ENCODE results near the gene DSTN.
A peak's percentile ranks its signal among the peaks of the same experiment; 100 is the strongest.

Gene DSTN

GRCh38 chr20:17653835-17654648, 84.2 kb downstream of the DSTN start:
- no peak for TF ChIP-seq CTCF (IDR thresholded peaks at IDR 0.05; ENCODE audit: borderline replicate concordance, insufficient read depth, low read depth, low read length)
- no peak overlapping the region for H3K4me3 ChIP-seq (ENCODE audit: low read depth, low read length)

GRCh38 chr20:17654649-17655285, 84.9 kb downstream of the DSTN start:
- peak; percentile 33; the same call in 1 of the 2 replicates for TF ChIP-seq CTCF (IDR thresholded peaks at IDR 0.05; ENCODE audit: borderline replicate concordance, insufficient read depth, low read depth, low read length)
- no peak overlapping the region for H3K4me3 ChIP-seq (ENCODE audit: low read depth, low read length)

DNA sequence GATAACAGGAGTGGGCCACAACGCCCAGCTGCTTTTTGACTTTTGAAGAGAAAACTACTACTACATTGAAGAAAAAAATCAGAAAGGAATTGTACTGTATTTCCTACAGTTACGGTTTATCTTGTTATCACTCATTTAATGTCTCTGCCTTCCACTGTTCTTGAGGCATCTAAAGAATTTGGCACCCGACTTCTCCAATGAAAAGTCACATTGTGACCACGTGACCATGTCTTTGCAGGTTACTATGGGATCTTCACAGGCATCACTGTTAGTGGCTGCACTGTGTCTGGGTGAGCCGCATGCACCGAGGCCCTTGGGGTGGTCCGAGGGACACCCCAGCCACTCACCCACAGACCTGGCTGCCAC, 85.4 kb downstream of the DSTN start:
- no peak overlapping the region for H3K4me3 ChIP-seq (ENCODE audit: low read depth, low read length)
- TF ChIP-seq CTCF (IDR thresholded peaks at IDR 0.05; ENCODE audit: borderline replicate concordance, insufficient read depth, low read depth, low read length), result no peak

DNA sequence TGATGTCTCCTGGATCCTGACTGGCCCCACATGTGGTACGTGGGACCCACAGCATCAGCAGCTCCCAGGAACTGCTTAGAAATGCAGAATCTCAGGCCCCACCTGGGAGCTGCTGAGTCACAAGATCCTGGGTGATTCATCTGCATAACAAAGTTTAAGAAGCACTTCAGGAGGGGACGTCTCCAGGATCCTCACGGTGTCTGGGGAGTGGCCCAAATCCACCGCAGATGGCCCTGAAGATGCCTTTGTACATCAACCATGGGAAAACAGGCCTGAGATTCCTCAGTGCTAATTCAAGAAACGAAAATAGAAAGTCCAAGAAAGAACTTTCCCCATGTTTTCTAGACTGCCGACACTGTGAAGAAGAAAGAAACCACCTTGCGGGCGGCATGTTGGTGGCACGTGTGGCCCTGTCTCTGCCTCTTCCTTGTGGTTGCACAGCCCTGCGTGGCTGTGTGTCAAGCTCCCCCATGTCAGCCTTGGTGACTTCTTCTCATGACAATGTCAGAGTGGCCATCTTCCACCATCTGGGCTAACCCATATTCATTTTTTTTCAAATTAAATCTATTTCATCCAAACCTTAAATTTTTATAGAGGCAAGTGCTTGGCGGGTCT, 86.1 kb downstream of the DSTN start:
- TF ChIP-seq CTCF (IDR thresholded peaks at IDR 0.05; ENCODE audit: borderline replicate concordance, insufficient read depth, low read depth, low read length), result no peak
- no peak overlapping the region for H3K4me3 ChIP-seq (ENCODE audit: low read depth, low read length)

DNA sequence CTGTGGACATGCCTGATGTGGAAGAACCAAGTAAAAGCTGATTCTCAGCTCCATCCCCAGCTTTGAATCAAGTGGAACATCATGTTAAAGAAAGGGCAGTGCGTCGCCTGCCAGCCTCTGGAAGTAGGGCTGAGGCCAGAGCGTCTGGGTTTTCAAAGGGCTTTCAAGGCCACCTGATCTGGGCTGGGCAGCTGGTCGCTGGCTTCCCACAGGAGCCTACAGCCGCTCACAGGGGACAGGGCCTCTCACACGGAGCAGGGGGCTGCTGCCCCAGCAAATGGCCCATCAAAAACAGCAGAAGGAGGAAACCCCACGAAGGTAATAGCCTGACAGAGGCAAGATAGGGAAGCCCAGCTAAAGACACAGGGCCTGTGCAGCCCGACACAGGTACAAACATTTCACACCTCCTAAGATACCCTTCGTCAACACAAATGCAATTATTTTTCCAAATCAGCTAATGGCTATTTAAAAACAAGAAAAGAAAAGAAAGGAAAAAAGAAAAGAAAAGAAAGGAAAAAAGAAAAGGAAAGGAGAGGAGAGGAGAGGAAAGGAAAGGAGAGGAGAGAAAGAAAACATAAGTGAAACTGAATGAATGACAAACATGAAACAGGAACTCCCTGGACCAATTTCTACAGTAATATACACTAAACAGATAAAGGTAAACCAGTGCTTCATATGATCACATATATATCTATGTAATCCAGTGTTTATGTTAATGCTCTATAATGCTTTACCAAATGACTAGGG, 87.4 kb downstream of the DSTN start:
- TF ChIP-seq CTCF (IDR thresholded peaks at IDR 0.05; ENCODE audit: borderline replicate concordance, insufficient read depth, low read depth, low read length), result no peak
- no peak overlapping the region for H3K4me3 ChIP-seq (ENCODE audit: low read depth, low read length)

DNA sequence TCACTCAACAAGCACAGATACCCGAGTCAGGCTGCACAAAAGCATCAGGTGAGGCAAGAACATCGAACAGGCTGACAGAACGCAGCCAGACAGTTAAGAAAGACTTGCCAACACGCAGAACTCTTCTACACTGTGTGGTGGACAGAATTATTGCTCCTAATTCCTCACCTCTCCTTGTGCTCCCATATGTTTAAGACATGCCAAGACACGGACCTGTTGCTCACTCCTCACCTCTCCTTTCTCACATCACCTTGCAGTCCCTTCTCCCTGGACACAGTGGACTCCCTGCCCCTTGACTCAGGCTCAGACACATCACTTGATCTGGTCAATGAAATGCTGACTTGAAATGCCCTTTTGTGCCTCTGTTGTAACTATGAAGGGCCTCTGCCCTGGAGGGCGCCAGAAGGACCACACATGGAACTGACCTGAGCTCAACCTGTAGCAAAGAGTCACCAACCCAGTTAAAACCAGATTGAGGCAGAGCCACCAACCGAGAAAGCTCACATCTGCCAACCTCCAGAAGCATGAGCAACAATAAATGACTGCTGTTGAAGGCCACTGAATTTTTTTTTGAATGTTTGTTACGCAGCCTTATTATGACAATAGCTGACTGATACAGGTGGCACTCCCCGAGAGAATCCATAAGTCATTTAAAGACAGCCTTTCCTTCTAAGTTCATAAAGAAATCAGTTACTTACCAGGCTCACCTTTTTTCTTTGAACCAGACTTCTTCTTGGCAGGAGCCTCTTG, 88.2 kb downstream of the DSTN start:
- no peak for TF ChIP-seq CTCF (IDR thresholded peaks at IDR 0.05; ENCODE audit: borderline replicate concordance, insufficient read depth, low read depth, low read length)
- no peak overlapping the region for H3K4me3 ChIP-seq (ENCODE audit: low read depth, low read length)

Data from GM12875 (cell line).